ENCODE measurements around the gene BSCL2.

GRCh38 chr11:62677714-62678113, 29.5 kb downstream of the BSCL2 start:
- TF ChIP-seq CTCF (IDR thresholded peaks at IDR 0.05) (no peak), EZH2 (IDR thresholded peaks at IDR 0.05) (no peak)
